Endothelial cell (in vitro differentiated cells): ENCODE data around the gene SSPN. TPM values are rescaled to one million over a fixed set of nuclear protein-coding genes. Genes with fewer than 3 reads are reported as not detected.

ENCODE experiments used
- DNase-seq: peaks from one replicate; pipeline ENCODE4 v3.0.0; 2021; ENCODE audit warnings: low spot score
- H3K27ac Mint-ChIP-seq: one replicate; pipeline ENCODE4 v1.8.0; 2021; ENCODE audit warnings: mixed read lengths, inconsistent platforms; ENCODE audit not compliant: unreplicated experiment
- H3K27me3 Mint-ChIP-seq: one replicate; pipeline ENCODE4 v1.8.0; 2021; ENCODE audit warnings: mild to moderate bottlenecking, moderate library complexity, mixed read lengths, inconsistent platforms; ENCODE audit not compliant: unreplicated experiment
- H3K36me3 Mint-ChIP-seq: one replicate; pipeline ENCODE4 v1.8.0; 2021; ENCODE audit warnings: mild to moderate bottlenecking, low read depth, mixed read lengths, inconsistent platforms; ENCODE audit not compliant: unreplicated experiment
- H3K4me1 Mint-ChIP-seq: one replicate; pipeline ENCODE4 v1.8.0; 2021; ENCODE audit warnings: mild to moderate bottlenecking, mixed read lengths, inconsistent platforms; ENCODE audit not compliant: unreplicated experiment
- H3K4me3 Mint-ChIP-seq: one replicate; pipeline ENCODE4 v1.8.0; 2021; ENCODE audit warnings: mild to moderate bottlenecking, mixed read lengths, inconsistent platforms; ENCODE audit not compliant: unreplicated experiment
- H3K9me3 Mint-ChIP-seq: one replicate; pipeline ENCODE4 v1.8.0; 2021; ENCODE audit warnings: mixed read lengths, inconsistent platforms; ENCODE audit not compliant: unreplicated experiment
- CTCF ChIP-seq: fragments of 200-600 bp; sonication (generic); IDR thresholded peaks from one replicate; pipeline ENCODE4 v1.5.0; 2021; ENCODE audit warnings: antibody characterized with exemption; ENCODE audit not compliant: unreplicated experiment
- total RNA-seq: library from RNA; stranded (reverse); fragmentation: NEBNext Ultra II Directional; extraction: Animal tissue kit (Norgen Biotek cat#: 25700); gene quantifications from one replicate; pipeline ENCODE4 v1.2.1, GENCODE V29; 2021; ENCODE audit not compliant: unreplicated experiment

Gene SSPN
- total RNA-seq, 1 donor from 2014 or later = 2.7 TPM

- Mint-ChIP-seq H3K36me3 (no peaks in the 10 kb centered on the region), H3K4me3 (no peak overlapping the region), H3K27ac (no peak overlapping the region), H3K27me3 (no peaks in the 10 kb centered on the region), H3K9me3 (no peaks in the 10 kb centered on the region), H3K4me1 (peaks cover 13% of the 10 kb centered on the region)
- TF ChIP-seq CTCF = no peak
- DNase-seq = no peak
These were observed 13.0 kb upstream of the SSPN start for GRCh38 chr12:26182377-26182776.

- H3K4me3 Mint-ChIP-seq = no peak overlapping the region
- H3K27ac Mint-ChIP-seq = no peak overlapping the region
- H3K36me3 Mint-ChIP-seq = no peaks in the 10 kb centered on the region
- H3K27me3 Mint-ChIP-seq = no peaks in the 10 kb centered on the region
- DNase-seq = no peak
- no peak for TF ChIP-seq CTCF
- no peaks in the 10 kb centered on the region for H3K9me3 Mint-ChIP-seq
- H3K4me1 Mint-ChIP-seq = no peaks in the 10 kb centered on the region
These were observed 9.6 kb upstream of the SSPN start for GRCh38 chr12:26185532-26186320.

GRCh38 chr12:26187014-26187798, 8.2 kb upstream of the SSPN start:
- Mint-ChIP-seq H3K4me1 (no peaks in the 10 kb centered on the region), H3K27me3 (no peaks in the 10 kb centered on the region), H3K4me3 (no peak overlapping the region), H3K36me3 (no peaks in the 10 kb centered on the region), H3K9me3 (no peaks in the 10 kb centered on the region), H3K27ac (no peak overlapping the region)
- DNase-seq = no peak
- TF ChIP-seq CTCF = no peak

- no peak for TF ChIP-seq CTCF
- no peaks in the 10 kb centered on the region for H3K36me3 Mint-ChIP-seq
- H3K27me3 Mint-ChIP-seq = no peaks in the 10 kb centered on the region
- no peak for DNase-seq
- no peaks in the 10 kb centered on the region for H3K4me1 Mint-ChIP-seq
- H3K4me3 Mint-ChIP-seq = no peak overlapping the region
- H3K9me3 Mint-ChIP-seq = no peaks in the 10 kb centered on the region
- H3K27ac Mint-ChIP-seq = no peak overlapping the region
These were observed 7.2 kb upstream of the SSPN start for GRCh38 chr12:26188127-26188526.

- H3K9me3 Mint-ChIP-seq = no peaks in the 10 kb centered on the region
- H3K27me3 Mint-ChIP-seq = no peaks in the 10 kb centered on the region
- H3K36me3 Mint-ChIP-seq = no peaks in the 10 kb centered on the region
- no peaks in the 10 kb centered on the region for H3K4me1 Mint-ChIP-seq
- TF ChIP-seq CTCF = no peak
- DNase-seq = no peak
- H3K27ac Mint-ChIP-seq = no peak overlapping the region
- no peak overlapping the region for H3K4me3 Mint-ChIP-seq
These were observed 6.7 kb upstream of the SSPN start for GRCh38 chr12:26188641-26189040.
